Activated naive CD4-positive, alpha-beta T cell treated with anti-CD3 and anti-CD28 coated beads, Interleukin-2, amount 50 U/mL, for 72 hours (primary cell): Measurements from ENCODE around the gene DCPS. TPM values are rescaled to one million over a fixed set of nuclear protein-coding genes. Genes with fewer than 3 reads are reported as not detected.

Experiments
- ATAC-seq, 2 donors: fragments of 150-1000 bp; cut with Tn5 transposase; 2 replicates each; pipeline ENCODE4 v1.10.0; 2021; ENCODE audit warnings: mild to moderate bottlenecking in 2 of 2, moderate library complexity in 2 of 2
- DNase-seq, 2 donors: peaks; one replicate each; pipeline ENCODE4 v3.0.0; 2021 to 2022; ENCODE audit warnings: low spot score in 2 of 2
- H3K27ac Mint-ChIP-seq, 2 donors: one replicate each; pipeline ENCODE4 v1.8.0; 2022; ENCODE audit warnings: mild to moderate bottlenecking in 2 of 2, mixed read lengths in 2 of 2
- H3K36me3 Mint-ChIP-seq, 2 donors: one replicate each; pipeline ENCODE4 v1.8.0; 2022; ENCODE audit warnings: mixed read lengths in 2 of 2
- H3K9me3 Mint-ChIP-seq, 2 donors: one replicate each; pipeline ENCODE4 v1.8.0; 2022; ENCODE audit warnings: mixed read lengths in 2 of 2
- total RNA-seq, 2 donors: library from RNA; stranded (reverse); gene quantifications; one replicate each; pipeline ENCODE4 v1.2.3, GENCODE V29; 2022

The DCPS gene
- total RNA-seq, 2 donors from 2014 or later, result 28.1 to 40.2 TPM

GRCh38 chr11:126311401-126312291 is 7.8 kb downstream of the DCPS start:
- no peak for DNase-seq
- H3K36me3 Mint-ChIP-seq, result peaks cover 13 to 24% of the 10 kb centered on the region in 2 donors
- peaks cover 0 to 3% of the 10 kb centered on the region in 2 donors for H3K9me3 Mint-ChIP-seq
- no peak overlapping the region for H3K27ac Mint-ChIP-seq
- ATAC-seq, result no peak

GRCh38 chr11:126312961-126313360 is 9.1 kb downstream of the DCPS start:
- peaks cover 0 to 3% of the 10 kb centered on the region in 2 donors for H3K9me3 Mint-ChIP-seq
- no peak overlapping the region for H3K27ac Mint-ChIP-seq
- ATAC-seq (no peak), DNase-seq (no peak)
- H3K36me3 Mint-ChIP-seq, result peaks cover 18 to 30% of the 10 kb centered on the region in 2 donors

GRCh38 chr11:126313826-126314225 is 10.0 kb downstream of the DCPS start:
- ATAC-seq, result no peak
- DNase-seq, result no peak
- Mint-ChIP-seq H3K36me3 (peaks cover 18 to 30% of the 10 kb centered on the region in 2 donors), H3K27ac (no peak overlapping the region), H3K9me3 (peaks cover 0 to 3% of the 10 kb centered on the region in 2 donors)

GRCh38 chr11:126317432-126317755 is 13.5 kb downstream of the DCPS start:
- H3K36me3 Mint-ChIP-seq, result peaks cover 18 to 30% of the 10 kb centered on the region in 2 donors
- peaks cover 0 to 3% of the 10 kb centered on the region in 2 donors for H3K9me3 Mint-ChIP-seq
- no peak for ATAC-seq
- peak overlapping the region; percentile 77 to 95 for H3K27ac Mint-ChIP-seq
- DNase-seq, result peak in 1 of 2 donors; percentile 15

GRCh38 chr11:126317756-126318573 is 14.1 kb downstream of the DCPS start:
- H3K27ac Mint-ChIP-seq, result peak overlapping the region; percentile 77 to 95
- H3K36me3 Mint-ChIP-seq, result peaks cover 18 to 30% of the 10 kb centered on the region in 2 donors
- peaks cover 0 to 3% of the 10 kb centered on the region in 2 donors for H3K9me3 Mint-ChIP-seq
- DNase-seq (no peak), ATAC-seq (peak; percentile 77 to 81)

GRCh38 chr11:126318574-126319373 is 14.9 kb downstream of the DCPS start:
- H3K9me3 Mint-ChIP-seq, result peaks cover 0 to 3% of the 10 kb centered on the region in 2 donors
- peak overlapping the region; percentile 9 to 77 for H3K27ac Mint-ChIP-seq
- peaks cover 18 to 29% of the 10 kb centered on the region in 2 donors for H3K36me3 Mint-ChIP-seq

GRCh38 chr11:126319374-126319740 is 15.5 kb downstream of the DCPS start:
- H3K27ac Mint-ChIP-seq, result peak overlapping the region in 1 of 2 donors; percentile 77
- ATAC-seq, result no peak

More at GRCh38 chr11:126318574-126319373, 14.9 kb downstream of the DCPS start:
- peak; percentile 81 to 84 for ATAC-seq
- no peak for DNase-seq

GRCh38 chr11:126322996-126323395 is 19.1 kb downstream of the DCPS start:
- Mint-ChIP-seq H3K27ac (no peak overlapping the region), H3K36me3 (no peaks in the 10 kb centered on the region), H3K9me3 (no peaks in the 10 kb centered on the region)
- DNase-seq, result no peak
- no peak for ATAC-seq

More at GRCh38 chr11:126319374-126319740, 15.5 kb downstream of the DCPS start:
- no peaks in the 10 kb centered on the region for H3K9me3 Mint-ChIP-seq
- peaks cover 13 to 23% of the 10 kb centered on the region in 2 donors for H3K36me3 Mint-ChIP-seq
- DNase-seq, result no peak

GRCh38 chr11:126327281-126328000 is 23.6 kb downstream of the DCPS start:
- Mint-ChIP-seq H3K36me3 (no peaks in the 10 kb centered on the region), H3K27ac (peak overlapping the region in 1 of 2 donors; percentile 44), H3K9me3 (no peaks in the 10 kb centered on the region)
- DNase-seq, result no peak
- ATAC-seq, result no peak

GRCh38 chr11:126328001-126328390 is 24.1 kb downstream of the DCPS start:
- Mint-ChIP-seq H3K9me3 (no peaks in the 10 kb centered on the region), H3K36me3 (no peaks in the 10 kb centered on the region), H3K27ac (peak overlapping the region in 1 of 2 donors; percentile 44)
- ATAC-seq (no peak), DNase-seq (no peak)

GRCh38 chr11:126328444-126328843 is 24.6 kb downstream of the DCPS start:
- Mint-ChIP-seq H3K27ac (peak overlapping the region; percentile 44 to 90), H3K9me3 (no peaks in the 10 kb centered on the region), H3K36me3 (no peaks in the 10 kb centered on the region)
- DNase-seq (no peak), ATAC-seq (no peak)

- H3K27ac Mint-ChIP-seq, result peak overlapping the region; percentile 25 to 90
- no peak for ATAC-seq
- no peaks in the 10 kb centered on the region for H3K9me3 Mint-ChIP-seq
- no peak for DNase-seq
- no peaks in the 10 kb centered on the region for H3K36me3 Mint-ChIP-seq
Observed at GRCh38 chr11:126328938-126329643, 25.2 kb downstream of the DCPS start.

- H3K9me3 Mint-ChIP-seq, result no peaks in the 10 kb centered on the region
- no peak overlapping the region for H3K27ac Mint-ChIP-seq
- peak; percentile 22 to 44 for ATAC-seq
- no peaks in the 10 kb centered on the region for H3K36me3 Mint-ChIP-seq
- no peak for DNase-seq
Observed at GRCh38 chr11:126329644-126330211, 25.9 kb downstream of the DCPS start.

GRCh38 chr11:126331286-126331685 is 27.4 kb downstream of the DCPS start:
- Mint-ChIP-seq H3K27ac (peak overlapping the region in 1 of 2 donors; percentile 8), H3K9me3 (no peaks in the 10 kb centered on the region), H3K36me3 (no peaks in the 10 kb centered on the region)
- no peak for ATAC-seq
- no peak for DNase-seq

- H3K36me3 Mint-ChIP-seq, result no peaks in the 10 kb centered on the region
- peak overlapping the region; percentile 5 to 48 for H3K27ac Mint-ChIP-seq
- ATAC-seq (peak; percentile 88 to 91), DNase-seq (no peak)
- H3K9me3 Mint-ChIP-seq, result no peaks in the 10 kb centered on the region
Observed at GRCh38 chr11:126332221-126332711, 28.4 kb downstream of the DCPS start.
